Measurements from ENCODE around the gene WDR76.

Gene WDR76

DNA sequence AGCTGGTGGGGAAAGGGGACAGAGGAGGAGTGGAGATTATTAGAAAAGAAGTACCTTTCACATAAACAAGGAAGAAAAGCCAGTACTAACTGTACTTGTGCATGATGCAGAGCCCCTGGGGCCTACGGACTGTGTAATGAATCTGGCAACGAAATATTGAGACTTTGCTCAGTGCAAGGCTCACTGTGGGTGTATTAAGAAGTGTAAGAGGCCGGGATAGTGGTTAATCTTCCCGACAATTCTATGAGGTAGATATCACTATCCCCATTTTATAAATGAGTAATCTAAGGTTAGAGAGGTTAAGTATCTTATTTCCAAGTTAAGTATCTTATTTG, 89.5 kb downstream of the WDR76 start:
- FAIRE-seq (no peak), DNase-seq (ENCODE audit: insufficient read length, low spot score) (no peak)
- TF ChIP-seq, protein P1, sequence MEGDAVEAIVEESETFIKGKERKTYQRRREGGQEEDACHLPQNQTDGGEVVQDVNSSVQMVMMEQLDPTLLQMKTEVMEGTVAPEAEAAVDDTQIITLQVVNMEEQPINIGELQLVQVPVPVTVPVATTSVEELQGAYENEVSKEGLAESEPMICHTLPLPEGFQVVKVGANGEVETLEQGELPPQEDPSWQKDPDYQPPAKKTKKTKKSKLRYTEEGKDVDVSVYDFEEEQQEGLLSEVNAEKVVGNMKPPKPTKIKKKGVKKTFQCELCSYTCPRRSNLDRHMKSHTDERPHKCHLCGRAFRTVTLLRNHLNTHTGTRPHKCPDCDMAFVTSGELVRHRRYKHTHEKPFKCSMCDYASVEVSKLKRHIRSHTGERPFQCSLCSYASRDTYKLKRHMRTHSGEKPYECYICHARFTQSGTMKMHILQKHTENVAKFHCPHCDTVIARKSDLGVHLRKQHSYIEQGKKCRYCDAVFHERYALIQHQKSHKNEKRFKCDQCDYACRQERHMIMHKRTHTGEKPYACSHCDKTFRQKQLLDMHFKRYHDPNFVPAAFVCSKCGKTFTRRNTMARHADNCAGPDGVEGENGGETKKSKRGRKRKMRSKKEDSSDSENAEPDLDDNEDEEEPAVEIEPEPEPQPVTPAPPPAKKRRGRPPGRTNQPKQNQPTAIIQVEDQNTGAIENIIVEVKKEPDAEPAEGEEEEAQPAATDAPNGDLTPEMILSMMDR (IDR thresholded peaks at IDR 0.05; ENCODE audit: insufficient read depth, missing control alignments), result no peak
